HepG2 (cell line): ENCODE results near the gene CHRNG. TPM values are rescaled to one million over a fixed set of nuclear protein-coding genes. Genes with fewer than 3 reads are reported as not detected.
A peak's percentile ranks its signal among the peaks of the same experiment; 100 is the strongest.

Experiments
- FOXM1 ChIP-seq: sonication (generic); formaldehyde crosslinking; IDR thresholded peaks from 2 replicates; pipeline ENCODE4 v1.5.0; 2020; ENCODE audit warnings: missing genetic modification reagents
- JUNB ChIP-seq: sonication (generic); formaldehyde crosslinking; IDR thresholded peaks from 2 replicates; pipeline ENCODE4 v1.8.0; 2022; ENCODE audit warnings: missing genetic modification reagents, mild to moderate bottlenecking, borderline replicate concordance
- SALL2 ChIP-seq: sonication (generic); formaldehyde crosslinking; IDR thresholded peaks from 2 replicates; pipeline ENCODE4 v1.8.1; 2023; ENCODE audit warnings: mild to moderate bottlenecking, missing genetic modification reagents, inconsistent platforms
- TCF7L2 ChIP-seq: IDR thresholded peaks from 2 replicates; pipeline ENCODE4 v1.6.1; 2011; ENCODE audit warnings: mild to moderate bottlenecking, low read depth, low read length, moderate library complexity
- ZNF432 ChIP-seq: sonication (generic); formaldehyde crosslinking; IDR thresholded peaks from 2 replicates; pipeline ENCODE4 v1.5.0; 2020; ENCODE audit warnings: missing genetic modification reagents, mild to moderate bottlenecking, borderline replicate concordance
- polyA plus RNA-seq, 8 experiments: library from polyadenylated mRNA; depleted of rRNA in 3 of 8; stranded (reverse) in 7 of 8; unstranded in 1 of 8; fragments of >200 nt; fragmentation: Illumina TruSeq in 4 of 8; extraction: Trizol in 4 of 8; gene quantifications; 2 replicates each; pipeline versions ENCODE4 v1.2.1 to v1.2.3, GENCODE V29; 2011 to 2016; ENCODE audit warnings: low read depth in 4 of 8, missing spikeins in 1 of 8, mixed read lengths in 1 of 8; ENCODE audit not compliant: insufficient read depth in 1 of 8
- total RNA-seq, 5 experiments: library from RNA; depleted of rRNA; stranded (reverse); fragments of >200 nt; fragmentation: Illumina TruSeq; extraction: Trizol; gene quantifications; 2 replicates each; pipeline ENCODE4 v1.2.3, GENCODE V29; 2016; ENCODE audit warnings: low read depth in 1 of 5
- TF ChIP-seq, protein P1 (sequence below), 2 experiments: sonication (generic) in 1 of 2; formaldehyde crosslinking in 1 of 2; IDR thresholded peaks; 2 replicates each; pipeline versions ENCODE4 v1.6.1 to v1.9.0; 2014 to 2022; ENCODE audit warnings: antibody characterized with exemption in 1 of 2, borderline replicate concordance in 1 of 2, inconsistent platforms in 1 of 2, low read depth in 1 of 2, missing genetic modification reagents in 1 of 2
- TF ChIP-seq, protein P2 (sequence below): sonication (generic); formaldehyde crosslinking; IDR thresholded peaks from 2 replicates; pipeline ENCODE4 v1.5.1; 2020; ENCODE audit warnings: mild to moderate bottlenecking, moderate library complexity, missing genetic modification reagents
- TF ChIP-seq, protein P3 (sequence below): sonication (generic); formaldehyde crosslinking; IDR thresholded peaks from 2 replicates; pipeline ENCODE4 v1.9.0; 2021; ENCODE audit warnings: missing genetic modification reagents, borderline replicate concordance
- TF ChIP-seq, protein P4 (sequence below): sonication (generic); formaldehyde crosslinking; IDR thresholded peaks from 2 replicates; pipeline ENCODE4 v1.4.0; 2020; ENCODE audit warnings: mild to moderate bottlenecking, missing genetic modification reagents
- TF ChIP-seq, protein P5 (sequence below): sonication (generic); formaldehyde crosslinking; IDR thresholded peaks from 2 replicates; pipeline ENCODE4 v1.5.0; 2020; ENCODE audit warnings: mild to moderate bottlenecking, missing genetic modification reagents, borderline replicate concordance

The CHRNG gene
- total and polyA plus RNA-seq, 2 of the 13 experiments (the other 11 are each of a cell fraction or from before 2014, with no cell fraction given) = not detected

DNA sequence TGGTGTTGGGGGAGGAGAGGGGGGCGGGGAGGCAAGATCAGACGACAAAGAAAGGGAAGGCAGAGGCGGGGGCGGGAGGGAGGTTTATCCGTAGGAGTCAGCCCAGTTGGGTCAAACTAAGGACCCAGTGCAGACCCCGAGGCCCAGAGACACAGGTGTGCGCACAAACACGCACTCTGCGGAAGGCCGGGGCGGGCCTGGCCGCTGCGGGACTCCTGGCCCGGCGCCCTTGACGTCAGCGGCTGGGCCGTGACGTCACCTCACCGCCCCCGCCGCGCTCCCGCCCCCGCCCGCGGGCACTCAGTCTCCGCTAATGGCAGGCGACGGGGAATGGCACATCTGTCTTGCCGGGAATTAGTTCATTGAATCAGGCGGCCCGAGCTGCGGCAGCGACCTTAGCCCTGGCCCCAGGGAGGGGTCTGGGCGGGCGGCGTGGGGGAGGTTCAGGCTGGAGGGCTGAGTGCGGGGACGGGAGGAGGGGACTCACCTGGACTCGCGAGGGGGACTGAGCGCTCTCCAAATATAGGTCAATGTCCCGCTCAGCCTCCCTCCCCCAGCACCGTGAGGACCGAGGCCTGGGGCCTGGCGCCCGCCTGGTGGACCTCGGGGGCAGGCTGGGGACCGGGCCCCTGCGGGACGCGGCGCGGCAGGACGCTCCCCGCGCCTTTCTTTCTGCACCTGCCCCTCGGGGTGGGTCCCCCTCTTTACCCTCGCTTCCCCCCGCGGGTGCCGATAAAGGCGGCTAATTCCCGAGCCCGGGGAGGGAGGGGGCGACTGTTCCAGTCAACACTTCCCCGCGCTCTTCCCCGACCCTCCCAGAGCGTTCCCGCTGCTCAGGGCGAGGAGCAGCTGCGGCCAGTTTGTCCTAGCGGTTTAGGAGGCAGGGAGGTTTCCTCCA is 36.3 kb upstream of the CHRNG start (continued):
- TF ChIP-seq, protein P1, sequence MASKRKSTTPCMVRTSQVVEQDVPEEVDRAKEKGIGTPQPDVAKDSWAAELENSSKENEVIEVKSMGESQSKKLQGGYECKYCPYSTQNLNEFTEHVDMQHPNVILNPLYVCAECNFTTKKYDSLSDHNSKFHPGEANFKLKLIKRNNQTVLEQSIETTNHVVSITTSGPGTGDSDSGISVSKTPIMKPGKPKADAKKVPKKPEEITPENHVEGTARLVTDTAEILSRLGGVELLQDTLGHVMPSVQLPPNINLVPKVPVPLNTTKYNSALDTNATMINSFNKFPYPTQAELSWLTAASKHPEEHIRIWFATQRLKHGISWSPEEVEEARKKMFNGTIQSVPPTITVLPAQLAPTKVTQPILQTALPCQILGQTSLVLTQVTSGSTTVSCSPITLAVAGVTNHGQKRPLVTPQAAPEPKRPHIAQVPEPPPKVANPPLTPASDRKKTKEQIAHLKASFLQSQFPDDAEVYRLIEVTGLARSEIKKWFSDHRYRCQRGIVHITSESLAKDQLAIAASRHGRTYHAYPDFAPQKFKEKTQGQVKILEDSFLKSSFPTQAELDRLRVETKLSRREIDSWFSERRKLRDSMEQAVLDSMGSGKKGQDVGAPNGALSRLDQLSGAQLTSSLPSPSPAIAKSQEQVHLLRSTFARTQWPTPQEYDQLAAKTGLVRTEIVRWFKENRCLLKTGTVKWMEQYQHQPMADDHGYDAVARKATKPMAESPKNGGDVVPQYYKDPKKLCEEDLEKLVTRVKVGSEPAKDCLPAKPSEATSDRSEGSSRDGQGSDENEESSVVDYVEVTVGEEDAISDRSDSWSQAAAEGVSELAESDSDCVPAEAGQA (IDR thresholded peaks at IDR 0.05; ENCODE audit: low read depth) = no peak
- TF ChIP-seq, protein P1 (CRISPR knock-in tag; IDR thresholded peaks at IDR 0.05; ENCODE audit: borderline replicate concordance) = no peak
- TF ChIP-seq, protein P2, sequence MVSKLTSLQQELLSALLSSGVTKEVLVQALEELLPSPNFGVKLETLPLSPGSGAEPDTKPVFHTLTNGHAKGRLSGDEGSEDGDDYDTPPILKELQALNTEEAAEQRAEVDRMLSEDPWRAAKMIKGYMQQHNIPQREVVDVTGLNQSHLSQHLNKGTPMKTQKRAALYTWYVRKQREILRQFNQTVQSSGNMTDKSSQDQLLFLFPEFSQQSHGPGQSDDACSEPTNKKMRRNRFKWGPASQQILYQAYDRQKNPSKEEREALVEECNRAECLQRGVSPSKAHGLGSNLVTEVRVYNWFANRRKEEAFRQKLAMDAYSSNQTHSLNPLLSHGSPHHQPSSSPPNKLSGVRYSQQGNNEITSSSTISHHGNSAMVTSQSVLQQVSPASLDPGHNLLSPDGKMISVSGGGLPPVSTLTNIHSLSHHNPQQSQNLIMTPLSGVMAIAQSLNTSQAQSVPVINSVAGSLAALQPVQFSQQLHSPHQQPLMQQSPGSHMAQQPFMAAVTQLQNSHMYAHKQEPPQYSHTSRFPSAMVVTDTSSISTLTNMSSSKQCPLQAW (CRISPR knock-in tag) = no peak
- TF ChIP-seq, protein P3, sequence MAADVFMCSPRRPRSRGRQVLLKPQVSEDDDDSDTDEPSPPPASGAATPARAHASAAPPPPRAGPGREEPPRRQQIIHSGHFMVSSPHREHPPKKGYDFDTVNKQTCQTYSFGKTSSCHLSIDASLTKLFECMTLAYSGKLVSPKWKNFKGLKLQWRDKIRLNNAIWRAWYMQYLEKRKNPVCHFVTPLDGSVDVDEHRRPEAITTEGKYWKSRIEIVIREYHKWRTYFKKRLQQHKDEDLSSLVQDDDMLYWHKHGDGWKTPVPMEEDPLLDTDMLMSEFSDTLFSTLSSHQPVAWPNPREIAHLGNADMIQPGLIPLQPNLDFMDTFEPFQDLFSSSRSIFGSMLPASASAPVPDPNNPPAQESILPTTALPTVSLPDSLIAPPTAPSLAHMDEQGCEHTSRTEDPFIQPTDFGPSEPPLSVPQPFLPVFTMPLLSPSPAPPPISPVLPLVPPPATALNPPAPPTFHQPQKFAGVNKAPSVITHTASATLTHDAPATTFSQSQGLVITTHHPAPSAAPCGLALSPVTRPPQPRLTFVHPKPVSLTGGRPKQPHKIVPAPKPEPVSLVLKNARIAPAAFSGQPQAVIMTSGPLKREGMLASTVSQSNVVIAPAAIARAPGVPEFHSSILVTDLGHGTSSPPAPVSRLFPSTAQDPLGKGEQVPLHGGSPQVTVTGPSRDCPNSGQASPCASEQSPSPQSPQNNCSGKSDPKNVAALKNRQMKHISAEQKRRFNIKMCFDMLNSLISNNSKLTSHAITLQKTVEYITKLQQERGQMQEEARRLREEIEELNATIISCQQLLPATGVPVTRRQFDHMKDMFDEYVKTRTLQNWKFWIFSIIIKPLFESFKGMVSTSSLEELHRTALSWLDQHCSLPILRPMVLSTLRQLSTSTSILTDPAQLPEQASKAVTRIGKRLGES = no peak
- TF ChIP-seq ZNF432 (CRISPR knock-in tag) = no peak
- no peak for TF ChIP-seq TCF7L2
- no peak for TF ChIP-seq SALL2
- no peak for TF ChIP-seq FOXM1 (CRISPR knock-in tag)
- TF ChIP-seq JUNB (CRISPR knock-in tag) = no peak
- TF ChIP-seq, protein P4, sequence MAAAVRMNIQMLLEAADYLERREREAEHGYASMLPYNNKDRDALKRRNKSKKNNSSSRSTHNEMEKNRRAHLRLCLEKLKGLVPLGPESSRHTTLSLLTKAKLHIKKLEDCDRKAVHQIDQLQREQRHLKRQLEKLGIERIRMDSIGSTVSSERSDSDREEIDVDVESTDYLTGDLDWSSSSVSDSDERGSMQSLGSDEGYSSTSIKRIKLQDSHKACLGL = no peak
- TF ChIP-seq, protein P5, sequence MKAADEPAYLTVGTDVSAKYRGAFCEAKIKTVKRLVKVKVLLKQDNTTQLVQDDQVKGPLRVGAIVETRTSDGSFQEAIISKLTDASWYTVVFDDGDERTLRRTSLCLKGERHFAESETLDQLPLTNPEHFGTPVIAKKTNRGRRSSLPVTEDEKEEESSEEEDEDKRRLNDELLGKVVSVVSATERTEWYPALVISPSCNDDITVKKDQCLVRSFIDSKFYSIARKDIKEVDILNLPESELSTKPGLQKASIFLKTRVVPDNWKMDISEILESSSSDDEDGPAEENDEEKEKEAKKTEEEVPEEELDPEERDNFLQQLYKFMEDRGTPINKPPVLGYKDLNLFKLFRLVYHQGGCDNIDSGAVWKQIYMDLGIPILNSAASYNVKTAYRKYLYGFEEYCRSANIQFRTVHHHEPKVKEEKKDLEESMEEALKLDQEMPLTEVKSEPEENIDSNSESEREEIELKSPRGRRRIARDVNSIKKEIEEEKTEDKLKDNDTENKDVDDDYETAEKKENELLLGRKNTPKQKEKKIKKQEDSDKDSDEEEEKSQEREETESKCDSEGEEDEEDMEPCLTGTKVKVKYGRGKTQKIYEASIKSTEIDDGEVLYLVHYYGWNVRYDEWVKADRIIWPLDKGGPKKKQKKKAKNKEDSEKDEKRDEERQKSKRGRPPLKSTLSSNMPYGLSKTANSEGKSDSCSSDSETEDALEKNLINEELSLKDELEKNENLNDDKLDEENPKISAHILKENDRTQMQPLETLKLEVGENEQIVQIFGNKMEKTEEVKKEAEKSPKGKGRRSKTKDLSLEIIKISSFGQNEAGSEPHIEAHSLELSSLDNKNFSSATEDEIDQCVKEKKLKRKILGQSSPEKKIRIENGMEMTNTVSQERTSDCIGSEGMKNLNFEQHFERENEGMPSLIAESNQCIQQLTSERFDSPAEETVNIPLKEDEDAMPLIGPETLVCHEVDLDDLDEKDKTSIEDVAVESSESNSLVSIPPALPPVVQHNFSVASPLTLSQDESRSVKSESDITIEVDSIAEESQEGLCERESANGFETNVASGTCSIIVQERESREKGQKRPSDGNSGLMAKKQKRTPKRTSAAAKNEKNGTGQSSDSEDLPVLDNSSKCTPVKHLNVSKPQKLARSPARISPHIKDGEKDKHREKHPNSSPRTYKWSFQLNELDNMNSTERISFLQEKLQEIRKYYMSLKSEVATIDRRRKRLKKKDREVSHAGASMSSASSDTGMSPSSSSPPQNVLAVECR (CRISPR knock-in tag) = 0 out of 2 replicates have a peak, but pooled peaks have one; percentile 24
